Esophagus muscularis mucosa (tissue), 4 donors: Measurements from ENCODE around the gene PKM.

ENCODE experiments used
- EP300 ChIP-seq: sonication (generic); formaldehyde crosslinking; IDR thresholded peaks from one replicate; pipeline ENCODE4 v1.6.1; 2017; ENCODE audit warnings: antibody characterized with exemption
- POLR2A ChIP-seq: fragments of 450-650 bp; IDR thresholded peaks from one replicate; pipeline ENCODE4 v1.6.1; 2017; ENCODE audit warnings: antibody characterized with exemption, moderate library complexity, mild to moderate bottlenecking, low read depth
- TF ChIP-seq, protein P1 (sequence below), 3 experiments: fragments of 200-600 bp in 2 of 3; fragments of 450-650 bp in 1 of 3; sonication (generic) in 2 of 3; IDR thresholded peaks; one replicate each; pipeline ENCODE4 v1.5.1; 2017 to 2019; ENCODE audit warnings: antibody characterized with exemption in 3 of 3, mild to moderate bottlenecking in 2 of 3, moderate library complexity in 1 of 3

DNA sequence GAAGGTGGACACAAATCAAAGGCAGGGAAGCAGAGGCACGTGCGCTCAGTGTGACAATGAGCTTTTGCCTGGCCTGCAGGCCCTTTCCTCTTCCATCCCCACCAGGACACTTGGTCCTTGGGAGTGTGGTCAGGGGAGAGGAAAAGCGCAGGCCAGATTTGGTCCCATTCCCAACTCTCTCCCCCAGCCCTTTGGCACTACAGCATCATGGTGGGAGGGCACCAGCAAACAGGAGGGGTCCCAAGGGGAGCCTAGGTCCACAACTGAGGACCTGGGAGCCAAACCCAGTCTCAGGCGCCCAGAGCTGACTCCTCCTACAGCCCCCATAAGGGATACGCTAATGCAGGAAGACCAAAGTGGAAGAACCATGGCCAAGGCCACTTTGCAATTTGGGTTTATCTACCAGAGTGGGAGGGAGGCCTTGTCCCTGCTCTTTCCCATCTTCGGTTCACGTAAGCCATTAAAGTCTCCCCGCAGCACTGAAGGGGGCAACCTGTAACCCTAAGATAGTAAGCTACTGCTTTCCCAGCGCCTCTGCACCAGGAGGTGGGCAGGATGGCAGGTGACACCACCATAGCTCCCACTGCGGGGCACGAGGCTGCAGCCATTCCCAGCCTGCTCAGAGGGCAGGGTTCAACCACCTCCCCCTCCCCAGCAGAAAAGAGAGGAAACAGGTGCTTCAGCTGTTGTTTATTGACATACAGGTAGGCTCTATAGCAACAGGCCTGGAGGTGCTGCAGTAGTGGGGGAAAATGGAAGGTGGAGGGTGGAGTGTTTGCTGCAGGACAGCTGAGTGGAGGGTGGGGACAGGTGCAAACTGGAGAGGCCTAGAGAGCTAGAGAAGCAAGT is 32.4 kb downstream of the PKM start:
- TF ChIP-seq POLR2A: no peak
- TF ChIP-seq, protein P1, sequence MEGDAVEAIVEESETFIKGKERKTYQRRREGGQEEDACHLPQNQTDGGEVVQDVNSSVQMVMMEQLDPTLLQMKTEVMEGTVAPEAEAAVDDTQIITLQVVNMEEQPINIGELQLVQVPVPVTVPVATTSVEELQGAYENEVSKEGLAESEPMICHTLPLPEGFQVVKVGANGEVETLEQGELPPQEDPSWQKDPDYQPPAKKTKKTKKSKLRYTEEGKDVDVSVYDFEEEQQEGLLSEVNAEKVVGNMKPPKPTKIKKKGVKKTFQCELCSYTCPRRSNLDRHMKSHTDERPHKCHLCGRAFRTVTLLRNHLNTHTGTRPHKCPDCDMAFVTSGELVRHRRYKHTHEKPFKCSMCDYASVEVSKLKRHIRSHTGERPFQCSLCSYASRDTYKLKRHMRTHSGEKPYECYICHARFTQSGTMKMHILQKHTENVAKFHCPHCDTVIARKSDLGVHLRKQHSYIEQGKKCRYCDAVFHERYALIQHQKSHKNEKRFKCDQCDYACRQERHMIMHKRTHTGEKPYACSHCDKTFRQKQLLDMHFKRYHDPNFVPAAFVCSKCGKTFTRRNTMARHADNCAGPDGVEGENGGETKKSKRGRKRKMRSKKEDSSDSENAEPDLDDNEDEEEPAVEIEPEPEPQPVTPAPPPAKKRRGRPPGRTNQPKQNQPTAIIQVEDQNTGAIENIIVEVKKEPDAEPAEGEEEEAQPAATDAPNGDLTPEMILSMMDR (IDR thresholded peaks at IDR 0.05): no peak
- TF ChIP-seq EP300: no peak
